Activated naive CD8-positive, alpha-beta T cell treated with anti-CD3 and anti-CD28 coated beads, Interleukin-2, amount 10 ng/mL, durations not matched to agents 7 days and 5 days (primary cell): Measurements from ENCODE around the gene MZT1. TPM values are rescaled to one million over a fixed set of nuclear protein-coding genes. Genes with fewer than 3 reads are reported as not detected.
A peak's percentile ranks its signal among the peaks of the same experiment; 100 is the strongest.
"Not testable (repeated sequence)": the region's sequence is repeated elsewhere in the genome, so short reads cannot be mapped to it uniquely, and the experiment has no call there.

Source experiments
- ATAC-seq: fragments of 150-1000 bp; cut with Tn5 transposase; one replicate; pipeline ENCODE4 v1.10.0; 2021; ENCODE audit warnings: low read depth, moderate library complexity
- POLR2A ChIA-PET: fragments of 350-600 bp; sonication (Branson Sonifier 250); formaldehyde crosslinking; loops from one replicate; lab custom pipeline; 2021; ENCODE audit warnings: antibody characterized with exemption; lab: Charles Lee
- DNase-seq: peaks from one replicate; pipeline ENCODE4 v3.0.0; 2021
- H3K27ac Mint-ChIP-seq: one replicate; pipeline ENCODE4 v1.8.0; 2022; ENCODE audit warnings: mild to moderate bottlenecking, mixed read lengths
- H3K27me3 Mint-ChIP-seq: one replicate; pipeline ENCODE4 v1.8.0; 2022; ENCODE audit warnings: mild to moderate bottlenecking, moderate library complexity, mixed read lengths
- H3K36me3 Mint-ChIP-seq: one replicate; pipeline ENCODE4 v1.8.0; 2021; ENCODE audit warnings: mild to moderate bottlenecking, mixed read lengths
- H3K4me1 Mint-ChIP-seq: one replicate; pipeline ENCODE4 v1.8.0; 2021; ENCODE audit warnings: mixed read lengths
- H3K4me3 Mint-ChIP-seq: one replicate; pipeline ENCODE4 v1.8.0; 2022; ENCODE audit warnings: mild to moderate bottlenecking, moderate library complexity, mixed read lengths
- H3K9me3 Mint-ChIP-seq: one replicate; pipeline ENCODE4 v1.8.0; 2021; ENCODE audit warnings: mixed read lengths
- total RNA-seq, 2 experiments: library from RNA; stranded (reverse); gene quantifications; one replicate each; pipeline ENCODE4 v1.2.3, GENCODE V29; 2021

Gene MZT1, protein sequence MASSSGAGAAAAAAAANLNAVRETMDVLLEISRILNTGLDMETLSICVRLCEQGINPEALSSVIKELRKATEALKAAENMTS
- total RNA-seq = 10 to 100 TPM; 18.4 to 19.2 TPM

- peaks cover 48% of the 10 kb centered on the region for H3K4me1 Mint-ChIP-seq
- POLR2A ChIA-PET = interaction anchor here (0.5 to 1.5 kb wide), 4 partner anchors 16 to 54 kb away, joined by 3 to 6 read pairs (median 4); partner anchors contain the start of gene DIS3
- H3K36me3 Mint-ChIP-seq = peaks cover 43% of the 10 kb centered on the region
- DNase-seq (peak; percentile 94), ATAC-seq (peak; percentile 95)
- H3K27ac Mint-ChIP-seq = peak within 1 kb of the TSS; percentile 95
- no peaks in the 10 kb centered on the region for H3K9me3 Mint-ChIP-seq
- H3K27me3 Mint-ChIP-seq = no peaks in the 10 kb centered on the region
- H3K4me3 Mint-ChIP-seq = peak within 1 kb of the TSS; percentile 98
These were observed at the start of gene MZT1, which contains the start of gene BORA for GRCh38 chr13:72727417-72728289. Gene MZT1, minus strand, starts transcription at chr13:72727629. Its CDS starts 27 bp downstream, at chr13:72727602. Gene BORA, plus strand, starts transcription at chr13:72727923. Its CDS starts 1,018 bp downstream, at chr13:72728941.

DNA sequence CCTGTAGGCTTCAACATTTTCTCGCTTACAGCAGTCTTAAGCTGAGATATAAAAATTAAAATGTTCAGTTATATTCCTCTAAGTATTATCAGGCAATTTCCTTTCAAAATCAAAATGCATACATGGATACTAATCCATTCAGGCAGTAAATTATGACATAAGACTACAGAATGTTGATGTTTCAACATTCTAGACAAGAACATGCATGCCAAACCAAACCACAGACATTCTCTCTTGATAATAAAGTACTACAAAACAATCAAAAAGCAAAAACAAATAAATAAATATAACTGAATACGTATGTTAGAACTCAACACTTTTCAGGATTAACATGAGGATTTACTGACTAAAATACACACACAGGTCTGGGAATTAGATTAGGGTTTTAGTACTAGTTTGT lies 46.6 kb upstream of the MZT1 start:
- POLR2A ChIA-PET = no interaction called here
- peaks cover 20% of the 10 kb centered on the region for H3K36me3 Mint-ChIP-seq
- H3K4me1 Mint-ChIP-seq = peaks cover 9% of the 10 kb centered on the region
- no peak for ATAC-seq
- no peak overlapping the region for H3K4me3 Mint-ChIP-seq
- H3K9me3 Mint-ChIP-seq = no peaks in the 10 kb centered on the region
- DNase-seq = no peak
- H3K27me3 Mint-ChIP-seq = no peaks in the 10 kb centered on the region
- no peak overlapping the region for H3K27ac Mint-ChIP-seq

DNA sequence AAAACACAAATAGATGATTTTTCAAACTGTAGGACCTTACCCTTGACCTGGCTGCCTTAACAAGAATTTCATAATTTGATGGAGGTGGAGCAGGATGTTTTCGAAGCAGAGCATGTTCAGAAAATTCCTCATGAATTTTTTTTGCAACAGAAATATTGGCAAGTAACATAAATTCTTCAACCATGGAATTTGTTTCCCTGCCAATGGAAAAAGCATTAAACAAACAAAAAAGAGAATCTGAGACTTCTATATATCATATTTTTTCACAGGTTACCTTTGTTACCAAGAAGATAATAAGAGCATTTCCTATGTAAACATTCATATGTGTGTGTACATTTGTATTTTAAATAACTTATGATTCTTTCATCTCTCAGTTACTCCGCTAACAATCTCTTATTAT lies 36.0 kb upstream of the MZT1 start:
- Mint-ChIP-seq H3K27ac (no peak overlapping the region), H3K4me1 (no peaks in the 10 kb centered on the region), H3K36me3 (peaks cover 23% of the 10 kb centered on the region), H3K4me3 (no peak overlapping the region), H3K27me3 (no peaks in the 10 kb centered on the region), H3K9me3 (no peaks in the 10 kb centered on the region)
- DNase-seq = no peak
- ATAC-seq = no peak
- POLR2A ChIA-PET = no interaction called here

- Mint-ChIP-seq H3K27ac (no peak overlapping the region), H3K27me3 (no peaks in the 10 kb centered on the region), H3K9me3 (no peaks in the 10 kb centered on the region), H3K36me3 (peaks cover 23% of the 10 kb centered on the region), H3K4me1 (no peaks in the 10 kb centered on the region), H3K4me3 (no peak overlapping the region)
- ATAC-seq (no peak), DNase-seq (no peak)
- POLR2A ChIA-PET = no interaction called here
These were observed 32.8 kb upstream of the MZT1 start for GRCh38 chr13:72760189-72760588.

- H3K9me3 Mint-ChIP-seq = no peaks in the 10 kb centered on the region
- no peak overlapping the region for H3K27ac Mint-ChIP-seq
- H3K4me1 Mint-ChIP-seq = no peaks in the 10 kb centered on the region
- peaks cover 23% of the 10 kb centered on the region for H3K36me3 Mint-ChIP-seq
- H3K4me3 Mint-ChIP-seq = no peak overlapping the region
- POLR2A ChIA-PET = no interaction called here
- no peak for ATAC-seq
- no peaks in the 10 kb centered on the region for H3K27me3 Mint-ChIP-seq
- DNase-seq = no peak
These were observed 30.5 kb upstream of the MZT1 start for GRCh38 chr13:72757792-72758535.

- ATAC-seq (no peak), DNase-seq (no peak)
- Mint-ChIP-seq H3K36me3 (peaks cover 42% of the 10 kb centered on the region), H3K9me3 (no peaks in the 10 kb centered on the region), H3K4me1 (peaks cover 2% of the 10 kb centered on the region), H3K27ac (no peak overlapping the region), H3K4me3 (no peak overlapping the region), H3K27me3 (no peaks in the 10 kb centered on the region)
- POLR2A ChIA-PET = no interaction called here
These were observed 26.7 kb upstream of the MZT1 start for GRCh38 chr13:72754111-72754510.

DNA sequence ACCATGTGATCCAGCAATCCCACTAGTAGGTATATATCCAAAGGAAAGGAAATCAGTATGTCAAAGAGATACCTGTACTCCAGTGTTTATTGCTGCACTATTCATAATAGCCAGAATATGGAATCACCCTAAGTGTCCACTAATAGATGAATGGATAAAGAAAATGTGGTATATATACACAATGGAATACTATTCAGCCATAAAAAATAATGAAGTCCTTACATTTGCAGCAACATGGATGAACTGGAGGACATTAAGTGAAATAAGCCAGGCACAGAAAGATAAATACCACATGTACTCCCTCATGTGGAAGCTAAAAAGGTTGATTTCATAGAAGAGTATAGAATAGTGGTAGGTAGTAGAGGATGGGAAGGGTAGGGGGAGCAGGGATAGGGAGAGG lies 23.8 kb upstream of the MZT1 start:
- H3K27me3 Mint-ChIP-seq = no peaks in the 10 kb centered on the region
- no peak for DNase-seq

GRCh38 chr13:72745260-72745659 lies 17.8 kb upstream of the MZT1 start:
- no peak overlapping the region for H3K27ac Mint-ChIP-seq
- H3K36me3 Mint-ChIP-seq = peaks cover 44% of the 10 kb centered on the region
- no peaks in the 10 kb centered on the region for H3K9me3 Mint-ChIP-seq

More for the DNA sequence above, 23.8 kb upstream of the MZT1 start:
- peaks cover 50% of the 10 kb centered on the region for H3K36me3 Mint-ChIP-seq
- POLR2A ChIA-PET = interaction anchor here (1.5 kb wide), 1 partner anchor 23 kb away, joined by 3 read pairs; the partner anchor contains the start of genes BORA and MZT1
- H3K4me3 Mint-ChIP-seq = no peak overlapping the region
- no peaks in the 10 kb centered on the region for H3K9me3 Mint-ChIP-seq
- H3K4me1 Mint-ChIP-seq = peaks cover 3% of the 10 kb centered on the region
- no peak for ATAC-seq
- no peak overlapping the region for H3K27ac Mint-ChIP-seq

DNA sequence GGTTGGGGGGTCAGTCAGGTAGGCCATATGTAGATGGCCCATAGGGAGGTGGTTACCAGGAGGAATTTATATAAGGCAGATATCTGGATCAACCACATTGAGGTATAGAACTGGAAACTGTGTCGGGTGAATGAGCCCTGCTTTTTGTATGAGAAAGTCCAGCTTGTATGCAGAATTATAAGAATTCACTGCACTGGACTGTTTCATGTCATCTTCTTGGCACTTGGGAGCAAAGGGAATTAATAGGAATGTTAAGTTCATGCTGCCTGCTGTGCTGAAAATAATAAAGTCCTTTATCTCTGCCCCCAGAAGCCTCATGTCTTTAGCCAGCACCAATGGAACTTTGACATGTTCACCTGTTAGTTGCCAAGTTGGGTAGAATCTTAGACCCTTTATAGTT lies 12.6 kb upstream of the MZT1 start:
- POLR2A ChIA-PET = no interaction called here
- Mint-ChIP-seq H3K27ac (no peak overlapping the region), H3K4me1 (peaks cover 13% of the 10 kb centered on the region), H3K4me3 (no peak overlapping the region), H3K27me3 (no peaks in the 10 kb centered on the region), H3K36me3 (peaks cover 48% of the 10 kb centered on the region), H3K9me3 (no peaks in the 10 kb centered on the region)
- ATAC-seq = no peak
- no peak for DNase-seq

More at GRCh38 chr13:72745260-72745659, 17.8 kb upstream of the MZT1 start:
- POLR2A ChIA-PET = no interaction called here
- peaks cover 4% of the 10 kb centered on the region for H3K4me1 Mint-ChIP-seq
- no peak for DNase-seq
- H3K4me3 Mint-ChIP-seq = no peak overlapping the region
- no peaks in the 10 kb centered on the region for H3K27me3 Mint-ChIP-seq
- ATAC-seq = no peak

DNA sequence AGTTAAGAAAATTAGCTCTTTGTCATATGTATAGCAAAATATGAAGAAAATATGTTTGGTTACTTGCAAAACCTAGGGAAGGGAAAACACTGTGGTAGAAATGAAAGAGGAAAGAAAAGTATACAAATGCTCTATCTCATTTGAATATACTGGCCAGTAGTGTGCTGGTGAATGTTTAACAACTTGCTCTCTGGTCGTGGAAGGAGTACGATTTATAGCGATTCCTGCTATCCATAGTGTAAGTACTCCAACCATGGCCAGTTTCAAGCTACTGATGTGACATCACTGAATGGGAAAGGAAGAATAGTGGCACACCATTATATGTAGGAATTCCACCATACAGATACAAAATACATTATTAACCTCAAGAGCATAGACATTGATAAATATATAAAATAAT lies 9.6 kb upstream of the MZT1 start:
- no peaks in the 10 kb centered on the region for H3K27me3 Mint-ChIP-seq
- peaks cover 50% of the 10 kb centered on the region for H3K36me3 Mint-ChIP-seq
- peaks cover 22% of the 10 kb centered on the region for H3K4me1 Mint-ChIP-seq
- no peak for DNase-seq
- H3K27ac Mint-ChIP-seq = no peak overlapping the region
- H3K9me3 Mint-ChIP-seq = no peaks in the 10 kb centered on the region
- ATAC-seq = no peak
- POLR2A ChIA-PET = no interaction called here
- no peak overlapping the region for H3K4me3 Mint-ChIP-seq

GRCh38 chr13:72728290-72728605 lies 819 bp upstream of the MZT1 start:
- ATAC-seq (no peak), DNase-seq (no peak)
- H3K27ac Mint-ChIP-seq = peak overlapping the region; percentile 95
- H3K4me3 Mint-ChIP-seq = peak overlapping the region; percentile 98
- no peaks in the 10 kb centered on the region for H3K9me3 Mint-ChIP-seq
- H3K4me1 Mint-ChIP-seq = peaks cover 47% of the 10 kb centered on the region
- H3K36me3 Mint-ChIP-seq = peaks cover 40% of the 10 kb centered on the region
- H3K27me3 Mint-ChIP-seq = no peaks in the 10 kb centered on the region
- POLR2A ChIA-PET = interaction anchor here (0.5 to 1.5 kb wide), 4 partner anchors 16 to 53 kb away, joined by 3 to 6 read pairs (median 4); partner anchors contain the start of gene DIS3

DNA sequence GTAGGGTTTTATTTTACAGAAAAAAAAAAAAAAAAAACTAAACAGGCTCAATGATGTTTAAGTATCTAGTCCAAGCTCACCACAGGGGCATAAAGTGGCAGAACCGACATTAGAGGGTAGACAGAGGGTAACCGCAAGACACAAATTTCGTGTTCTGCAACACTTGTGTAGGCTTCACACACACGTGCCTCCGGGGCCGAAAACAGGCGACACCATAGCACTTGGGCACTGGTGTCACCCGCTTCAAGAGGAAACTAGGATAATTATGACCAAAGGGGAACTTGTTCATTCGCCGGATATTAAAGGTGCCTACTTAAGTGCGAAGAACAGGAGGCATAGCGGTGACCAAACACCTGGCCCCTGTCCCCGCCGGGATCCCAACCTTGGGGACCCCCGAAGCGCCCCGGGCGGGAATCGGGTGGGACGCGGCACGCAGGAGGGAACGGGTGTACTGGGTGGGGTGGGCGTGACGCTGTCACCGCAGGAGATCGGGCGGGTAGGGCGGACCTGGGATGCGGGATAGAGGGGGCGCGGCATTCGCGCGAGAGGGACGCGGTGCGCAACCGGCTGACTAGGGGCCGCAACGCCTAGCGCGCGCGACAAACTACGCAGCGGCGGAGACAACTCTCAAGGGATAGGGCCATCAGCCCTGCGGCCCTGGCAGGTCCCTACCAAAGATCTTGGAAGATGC lies 558 bp downstream of the MZT1 start:
- H3K27ac Mint-ChIP-seq = peak overlapping the region; percentile 95
- POLR2A ChIA-PET = no interaction called here
- peaks cover 41% of the 10 kb centered on the region for H3K36me3 Mint-ChIP-seq
- H3K27me3 Mint-ChIP-seq = no peaks in the 10 kb centered on the region
- no peaks in the 10 kb centered on the region for H3K9me3 Mint-ChIP-seq
- H3K4me1 Mint-ChIP-seq = peaks cover 49% of the 10 kb centered on the region
- H3K4me3 Mint-ChIP-seq = peak overlapping the region; percentile 98
- peak; percentile 71 for DNase-seq
- ATAC-seq = peak; percentile 29

GRCh38 chr13:72726185-72726584 lies 1.2 kb downstream of the MZT1 start:
- POLR2A ChIA-PET, H3K27me3 Mint-ChIP-seq, ATAC-seq, H3K9me3 Mint-ChIP-seq, DNase-seq: not testable (repeated sequence)
- Mint-ChIP-seq H3K36me3 (peaks cover 40% of the 10 kb centered on the region), H3K4me3 (peak overlapping the region; percentile 98), H3K4me1 (peaks cover 48% of the 10 kb centered on the region), H3K27ac (peak overlapping the region; percentile 95)
